ENCODE results near the gene NCOR1. TPM values are rescaled to one million over a fixed set of nuclear protein-coding genes. Genes with fewer than 3 reads are reported as not detected.

NCOR1 gene
- total and polyA plus RNA-seq, 2 of the 13 experiments (the other 11 are each of a cell fraction or from before 2014, with no cell fraction given), result 57.0 to 71.7 TPM

DNA sequence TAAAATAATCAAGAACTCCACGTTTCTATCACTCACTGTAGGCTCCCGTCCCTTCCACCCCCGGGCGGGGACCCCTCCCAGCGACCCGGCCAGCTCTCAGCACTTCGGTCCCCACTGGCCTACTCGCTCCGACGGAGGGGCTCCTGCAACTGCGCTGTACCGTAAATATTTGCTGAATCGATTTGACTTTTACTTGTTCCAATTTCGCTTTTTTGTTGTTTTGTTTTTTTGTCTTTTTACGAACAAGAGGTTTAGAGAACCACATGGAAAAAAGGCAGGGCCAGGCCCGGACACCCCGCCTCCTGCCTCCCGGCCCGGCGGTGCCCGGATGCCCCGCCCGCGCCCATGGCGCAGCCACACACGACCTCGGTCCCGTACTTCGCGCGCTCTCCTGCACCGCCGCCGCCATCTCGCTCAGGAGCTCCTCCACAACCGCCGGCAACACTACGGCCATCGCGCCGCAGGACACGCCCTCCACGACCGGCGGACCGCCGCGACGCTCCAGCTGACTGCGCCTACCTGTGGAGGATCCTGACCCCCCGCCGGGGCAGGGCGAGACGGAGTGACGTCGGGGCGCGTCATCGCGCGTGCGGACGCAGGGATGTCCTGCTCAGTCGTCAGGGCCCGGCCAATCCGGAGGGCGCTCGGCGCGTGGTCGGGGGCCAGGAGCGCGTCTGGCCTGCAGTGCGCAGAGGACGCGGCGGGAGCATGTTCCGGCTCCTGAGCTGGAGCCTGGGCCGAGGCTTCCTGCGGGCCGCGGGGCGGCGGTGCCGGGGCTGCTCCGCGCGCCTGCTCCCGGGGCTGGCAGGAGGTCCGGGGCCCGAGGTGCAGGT is 216.0 kb downstream of the NCOR1 start, which contains the start of the genes TTC19 and ZSWIM7 (continued):
- TF ChIP-seq ZFP41 (CRISPR knock-in tag; IDR thresholded peaks at IDR 0.05; ENCODE audit: borderline replicate concordance) (peak; percentile 76; the same call in 1 of the 2 replicates), NFIC (IDR thresholded peaks at IDR 0.05; ENCODE audit: low read length) (no peak), POLR2AphosphoS5 (IDR thresholded peaks at IDR 0.05; ENCODE audit: low read depth, low read length) (peak; percentile 85), ZNF816 (CRISPR knock-in tag; IDR thresholded peaks at IDR 0.05; ENCODE audit: borderline replicate concordance) (peak; percentile 10; the same call in 1 of the 2 replicates), KLF15 (CRISPR knock-in tag; IDR thresholded peaks at IDR 0.05; ENCODE audit: borderline replicate concordance) (no peak), SIX4 (CRISPR knock-in tag; IDR thresholded peaks at IDR 0.05) (peak; percentile 52), MTF1 (CRISPR knock-in tag; IDR thresholded peaks at IDR 0.05) (no peak), TARDBP (CRISPR knock-in tag; IDR thresholded peaks at IDR 0.05) (no peak; the same call in 1 of the 2 replicates), KLF9 (CRISPR knock-in tag; IDR thresholded peaks at IDR 0.05; ENCODE audit: low read depth) (peak; percentile 78; the same call in 1 of the 2 replicates), FOXA1 (IDR thresholded peaks at IDR 0.05) (no peak), FOXA1 (CRISPR knock-in tag; IDR thresholded peaks at IDR 0.05) (peak; percentile 67), ZNF550 (CRISPR knock-in tag; IDR thresholded peaks at IDR 0.05; ENCODE audit: borderline replicate concordance) (no peak), ETV6 (CRISPR knock-in tag; conservative IDR thresholded peaks at IDR 0.05) (0 out of 2 replicates have a peak, but pooled peaks have one; percentile 61), MEF2D (CRISPR knock-in tag; IDR thresholded peaks at IDR 0.05) (no peak; the same call in 1 of the 2 replicates), ZNF766 (CRISPR knock-in tag; IDR thresholded peaks at IDR 0.05; ENCODE audit: borderline replicate concordance) (peak; percentile 87), CEBPG (CRISPR knock-in tag; IDR thresholded peaks at IDR 0.05) (peak; percentile 60; the same call in 1 of the 2 replicates), LCORL (IDR thresholded peaks at IDR 0.05) (no peak), LCORL (CRISPR knock-in tag; IDR thresholded peaks at IDR 0.05) (peak; percentile 85), IRX3 (CRISPR knock-in tag; IDR thresholded peaks at IDR 0.05; ENCODE audit: borderline replicate concordance, low read depth) (peak; percentile 84; the same call in 1 of the 2 replicates), FOXA3 (CRISPR knock-in tag; IDR thresholded peaks at IDR 0.05) (peak; percentile 78), CHD2 (IDR thresholded peaks at IDR 0.05; ENCODE audit: low read depth, low read length) (no peak), ZNF616 (CRISPR knock-in tag; IDR thresholded peaks at IDR 0.05; ENCODE audit: low read depth) (peak; percentile 95)
- TF ChIP-seq, protein P1, sequence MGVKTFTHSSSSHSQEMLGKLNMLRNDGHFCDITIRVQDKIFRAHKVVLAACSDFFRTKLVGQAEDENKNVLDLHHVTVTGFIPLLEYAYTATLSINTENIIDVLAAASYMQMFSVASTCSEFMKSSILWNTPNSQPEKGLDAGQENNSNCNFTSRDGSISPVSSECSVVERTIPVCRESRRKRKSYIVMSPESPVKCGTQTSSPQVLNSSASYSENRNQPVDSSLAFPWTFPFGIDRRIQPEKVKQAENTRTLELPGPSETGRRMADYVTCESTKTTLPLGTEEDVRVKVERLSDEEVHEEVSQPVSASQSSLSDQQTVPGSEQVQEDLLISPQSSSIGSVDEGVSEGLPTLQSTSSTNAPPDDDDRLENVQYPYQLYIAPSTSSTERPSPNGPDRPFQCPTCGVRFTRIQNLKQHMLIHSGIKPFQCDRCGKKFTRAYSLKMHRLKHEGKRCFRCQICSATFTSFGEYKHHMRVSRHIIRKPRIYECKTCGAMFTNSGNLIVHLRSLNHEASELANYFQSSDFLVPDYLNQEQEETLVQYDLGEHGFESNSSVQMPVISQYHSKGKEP (CRISPR knock-in tag; IDR thresholded peaks at IDR 0.05), result peak; percentile 69; the same call in 1 of the 2 replicates
- TF ChIP-seq, protein P2, sequence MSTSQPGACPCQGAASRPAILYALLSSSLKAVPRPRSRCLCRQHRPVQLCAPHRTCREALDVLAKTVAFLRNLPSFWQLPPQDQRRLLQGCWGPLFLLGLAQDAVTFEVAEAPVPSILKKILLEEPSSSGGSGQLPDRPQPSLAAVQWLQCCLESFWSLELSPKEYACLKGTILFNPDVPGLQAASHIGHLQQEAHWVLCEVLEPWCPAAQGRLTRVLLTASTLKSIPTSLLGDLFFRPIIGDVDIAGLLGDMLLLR (CRISPR knock-in tag; IDR thresholded peaks at IDR 0.05), result peak; percentile 86; the same call in 1 of the 2 replicates
- TF ChIP-seq, protein P3, sequence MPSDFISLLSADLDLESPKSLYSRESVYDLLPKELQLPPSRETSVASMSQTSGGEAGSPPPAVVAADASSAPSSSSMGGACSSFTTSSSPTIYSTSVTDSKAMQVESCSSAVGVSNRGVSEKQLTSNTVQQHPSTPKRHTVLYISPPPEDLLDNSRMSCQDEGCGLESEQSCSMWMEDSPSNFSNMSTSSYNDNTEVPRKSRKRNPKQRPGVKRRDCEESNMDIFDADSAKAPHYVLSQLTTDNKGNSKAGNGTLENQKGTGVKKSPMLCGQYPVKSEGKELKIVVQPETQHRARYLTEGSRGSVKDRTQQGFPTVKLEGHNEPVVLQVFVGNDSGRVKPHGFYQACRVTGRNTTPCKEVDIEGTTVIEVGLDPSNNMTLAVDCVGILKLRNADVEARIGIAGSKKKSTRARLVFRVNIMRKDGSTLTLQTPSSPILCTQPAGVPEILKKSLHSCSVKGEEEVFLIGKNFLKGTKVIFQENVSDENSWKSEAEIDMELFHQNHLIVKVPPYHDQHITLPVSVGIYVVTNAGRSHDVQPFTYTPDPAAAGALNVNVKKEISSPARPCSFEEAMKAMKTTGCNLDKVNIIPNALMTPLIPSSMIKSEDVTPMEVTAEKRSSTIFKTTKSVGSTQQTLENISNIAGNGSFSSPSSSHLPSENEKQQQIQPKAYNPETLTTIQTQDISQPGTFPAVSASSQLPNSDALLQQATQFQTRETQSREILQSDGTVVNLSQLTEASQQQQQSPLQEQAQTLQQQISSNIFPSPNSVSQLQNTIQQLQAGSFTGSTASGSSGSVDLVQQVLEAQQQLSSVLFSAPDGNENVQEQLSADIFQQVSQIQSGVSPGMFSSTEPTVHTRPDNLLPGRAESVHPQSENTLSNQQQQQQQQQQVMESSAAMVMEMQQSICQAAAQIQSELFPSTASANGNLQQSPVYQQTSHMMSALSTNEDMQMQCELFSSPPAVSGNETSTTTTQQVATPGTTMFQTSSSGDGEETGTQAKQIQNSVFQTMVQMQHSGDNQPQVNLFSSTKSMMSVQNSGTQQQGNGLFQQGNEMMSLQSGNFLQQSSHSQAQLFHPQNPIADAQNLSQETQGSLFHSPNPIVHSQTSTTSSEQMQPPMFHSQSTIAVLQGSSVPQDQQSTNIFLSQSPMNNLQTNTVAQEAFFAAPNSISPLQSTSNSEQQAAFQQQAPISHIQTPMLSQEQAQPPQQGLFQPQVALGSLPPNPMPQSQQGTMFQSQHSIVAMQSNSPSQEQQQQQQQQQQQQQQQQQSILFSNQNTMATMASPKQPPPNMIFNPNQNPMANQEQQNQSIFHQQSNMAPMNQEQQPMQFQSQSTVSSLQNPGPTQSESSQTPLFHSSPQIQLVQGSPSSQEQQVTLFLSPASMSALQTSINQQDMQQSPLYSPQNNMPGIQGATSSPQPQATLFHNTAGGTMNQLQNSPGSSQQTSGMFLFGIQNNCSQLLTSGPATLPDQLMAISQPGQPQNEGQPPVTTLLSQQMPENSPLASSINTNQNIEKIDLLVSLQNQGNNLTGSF (CRISPR knock-in tag; IDR thresholded peaks at IDR 0.05), result peak; percentile 94; the same call in 1 of the 2 replicates
